ENCODE measurements around the gene JPH2.

JPH2 gene

DNA sequence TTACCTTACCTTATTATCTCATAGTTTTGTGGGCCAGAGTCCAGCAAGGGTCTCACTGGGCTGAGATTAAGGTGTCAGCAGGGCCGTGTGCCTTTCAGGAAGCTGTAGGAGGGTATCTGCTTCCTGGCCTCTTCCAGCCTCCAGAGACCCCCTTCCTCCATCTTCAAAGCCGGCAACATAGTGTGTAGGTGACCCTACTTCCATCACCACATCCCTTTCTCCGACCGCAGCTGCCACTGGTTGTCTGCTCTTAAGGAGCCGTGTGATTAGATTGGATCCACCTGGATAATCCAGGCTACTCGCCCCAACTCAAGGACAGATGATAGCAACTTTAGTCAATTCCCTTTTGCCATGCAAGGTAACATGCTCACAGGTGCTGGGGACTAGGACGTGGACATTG is 91.2 kb downstream of the JPH2 start:
- DNase-seq = no peak

DNA sequence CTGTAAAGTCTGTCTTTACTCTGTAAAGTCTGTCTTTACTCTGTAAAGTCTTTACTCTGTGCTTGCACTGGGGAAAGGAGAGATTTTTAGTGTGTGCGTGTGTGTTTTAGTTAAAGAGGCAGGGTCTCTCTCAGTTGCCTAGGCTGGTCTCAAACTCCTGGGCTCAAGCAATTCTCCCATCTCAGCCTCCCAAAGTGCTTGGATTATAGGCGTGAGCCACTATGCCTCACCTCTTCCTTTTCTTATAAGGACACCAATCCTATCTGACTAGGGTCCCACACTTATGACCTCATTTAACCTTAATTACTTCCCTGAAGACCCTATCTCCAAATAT is 93.8 kb downstream of the JPH2 start:
- no peak for DNase-seq

DNA sequence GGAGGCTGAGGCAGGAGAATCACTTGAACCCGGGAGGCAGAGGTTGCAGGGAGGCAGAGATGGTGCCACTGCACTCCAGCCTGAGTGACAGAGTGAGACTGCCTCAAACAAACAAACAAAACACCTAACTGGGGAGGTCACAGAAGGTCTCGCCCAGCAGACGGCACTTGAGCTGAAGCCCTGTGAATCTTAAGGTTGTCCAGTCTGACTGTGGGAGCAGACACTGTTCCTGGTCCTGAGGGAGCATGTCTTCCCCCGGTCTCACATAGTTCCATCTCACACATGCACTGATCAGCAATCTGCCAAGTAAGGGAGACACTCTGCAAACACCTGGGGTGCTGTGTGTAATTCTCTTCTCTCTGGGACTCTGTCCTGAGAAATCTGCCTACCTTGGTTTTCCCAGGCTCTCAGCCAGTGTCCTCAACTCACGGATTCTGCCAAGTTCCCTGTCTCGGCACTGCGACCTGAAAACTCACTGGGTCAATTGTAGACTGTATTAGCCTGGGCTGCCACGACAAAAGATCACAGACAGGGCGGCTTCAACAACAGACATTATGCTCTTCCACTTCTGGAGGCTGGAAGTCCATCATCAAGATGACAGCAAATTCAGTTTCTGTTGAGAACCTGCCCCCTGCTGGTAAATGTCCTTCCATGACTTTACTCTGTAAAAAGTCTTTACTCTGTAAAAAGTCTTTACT is 94.3 kb downstream of the JPH2 start:
- peak; percentile 48 for DNase-seq

DNA sequence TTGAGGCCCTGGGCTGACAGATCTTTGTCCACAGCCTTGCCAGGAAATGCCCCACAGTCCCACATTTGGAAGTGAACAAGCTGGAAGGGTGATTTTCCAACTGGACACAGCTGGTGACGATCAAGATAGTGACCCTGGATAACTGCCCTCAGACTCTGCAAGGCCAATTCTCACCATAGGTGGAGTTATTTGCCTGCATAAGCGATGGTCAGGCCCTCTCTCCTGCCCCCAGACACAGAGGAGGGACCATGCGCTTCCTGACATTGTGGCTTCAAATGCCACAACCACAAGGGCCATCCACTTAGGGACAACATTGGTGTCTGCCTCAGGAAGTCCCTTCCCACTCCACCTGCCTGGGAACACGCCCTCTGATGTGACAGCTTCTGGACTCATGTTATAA is 96.0 kb downstream of the JPH2 start:
- DNase-seq = no peak

DNA sequence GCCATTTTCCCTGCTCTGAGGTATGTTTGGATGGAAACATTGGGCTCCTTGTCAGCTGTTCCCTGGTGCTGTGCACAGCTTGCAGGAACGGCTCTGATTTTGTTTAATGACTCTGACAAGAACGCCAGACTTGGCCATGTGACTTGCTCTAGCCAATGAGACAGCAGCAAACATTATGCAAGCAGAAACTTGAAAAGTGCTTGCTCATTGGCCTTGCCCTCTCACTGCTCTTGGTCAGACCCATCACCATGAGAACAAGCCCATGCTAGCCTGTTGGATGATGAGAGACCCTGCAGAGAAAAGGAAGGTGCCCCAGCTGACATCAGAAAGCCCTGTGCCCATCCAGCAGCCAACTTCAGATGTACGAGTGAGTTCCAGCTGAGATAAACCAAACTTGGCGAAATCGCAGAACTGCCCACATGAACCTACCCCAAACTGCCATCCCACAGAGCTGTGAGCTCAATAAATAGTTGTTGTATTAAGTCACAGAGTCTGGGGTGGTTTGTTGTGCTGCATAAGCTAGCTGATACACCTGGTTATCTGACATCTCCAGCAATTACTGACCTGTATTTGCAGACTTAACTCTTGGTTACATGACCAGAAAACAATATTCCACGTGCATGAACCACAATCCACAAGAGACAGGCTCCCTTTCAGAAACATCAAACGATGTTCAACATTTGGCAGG is 96.9 kb downstream of the JPH2 start:
- DNase-seq = peak; percentile 54

DNA sequence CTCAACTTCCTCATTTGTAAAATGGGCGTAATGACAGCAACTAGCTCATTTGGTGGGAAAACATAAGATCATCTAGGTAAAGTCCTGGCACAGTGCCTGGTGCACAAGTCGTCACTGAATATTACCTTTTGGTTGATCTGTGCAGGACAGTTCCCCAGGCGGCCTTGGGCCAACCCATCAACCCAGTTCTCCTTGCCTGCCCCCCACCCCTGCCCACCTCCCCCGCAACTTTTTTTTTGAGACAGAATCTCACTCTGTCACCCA is 99.2 kb downstream of the JPH2 start:
- no peak for DNase-seq

DNA sequence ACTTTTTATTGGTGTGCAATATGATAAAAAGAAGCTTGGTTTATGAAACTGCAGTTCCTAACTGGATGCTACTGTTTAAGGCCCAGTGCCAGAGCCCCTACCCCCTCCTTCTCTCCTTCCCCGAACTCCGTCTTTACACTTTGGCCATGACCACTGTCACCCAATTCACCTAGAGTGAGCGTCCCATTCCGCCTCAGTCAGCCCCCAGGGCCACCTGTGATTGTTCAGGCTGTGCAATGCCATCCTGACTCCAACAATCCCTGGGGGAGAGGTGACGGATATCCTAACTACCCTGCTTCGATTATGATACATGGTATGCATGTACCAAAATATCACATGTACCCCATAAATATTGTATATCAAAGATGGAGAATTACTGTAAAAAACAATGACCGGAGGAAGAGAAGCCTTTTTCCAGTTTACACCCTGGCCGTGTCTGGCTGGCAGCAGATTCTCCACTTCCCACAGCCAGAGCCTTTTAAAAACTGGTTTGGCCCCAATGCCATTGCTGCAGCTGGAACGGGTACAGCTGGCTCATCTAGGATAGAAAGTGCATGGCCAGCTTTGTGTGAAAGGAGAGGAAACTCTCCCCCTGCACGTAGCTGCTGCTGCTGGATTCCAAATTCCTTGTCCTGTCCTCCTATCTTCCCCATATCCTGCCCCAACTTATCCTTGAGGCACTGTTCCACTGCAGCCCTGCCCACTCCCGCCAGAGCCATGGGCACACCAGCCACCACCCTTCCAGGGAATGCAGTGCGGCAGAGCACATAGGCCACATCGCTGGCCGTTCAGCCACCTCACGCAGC is 99.7 kb downstream of the JPH2 start:
- DNase-seq = no peak

DNA sequence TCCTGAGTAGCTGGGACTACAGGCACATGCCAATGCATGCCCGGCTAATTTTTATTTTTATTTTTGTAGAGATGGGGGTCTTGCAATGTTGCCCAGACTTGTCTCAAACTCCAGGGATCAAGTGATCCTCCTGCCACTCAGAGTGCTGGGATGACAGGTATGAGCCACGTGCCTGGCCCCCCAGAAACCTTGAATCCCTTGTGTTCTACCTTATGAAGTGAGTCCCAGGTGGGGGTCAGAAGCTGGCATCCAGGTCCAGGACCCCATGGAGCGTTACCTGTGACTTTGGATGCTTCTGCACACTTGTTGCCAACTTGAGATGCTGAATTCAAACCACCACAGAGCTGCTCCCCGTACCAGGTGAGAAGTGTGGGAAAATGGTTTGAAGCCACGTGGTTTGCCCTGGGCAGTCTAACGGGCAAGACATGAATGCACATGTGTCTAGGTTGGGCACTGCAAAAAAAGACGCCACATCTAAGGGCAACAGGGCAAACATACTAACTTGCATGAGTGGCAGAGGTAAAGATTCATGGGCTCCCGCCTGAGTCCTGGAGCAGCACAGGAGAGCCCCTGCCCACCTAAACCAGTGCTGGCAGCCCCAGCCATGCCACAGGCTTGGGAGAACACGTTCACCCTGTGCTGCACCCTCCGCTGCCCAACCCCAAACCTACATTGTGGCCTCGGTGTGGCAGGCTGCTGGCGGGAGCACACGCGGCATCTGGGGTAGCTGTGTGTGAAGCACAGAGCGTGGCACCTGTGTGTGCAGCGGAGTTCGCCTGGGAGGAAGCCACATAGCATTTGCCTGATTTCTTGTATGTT is 101.2 kb downstream of the JPH2 start:
- DNase-seq = no peak

DNA sequence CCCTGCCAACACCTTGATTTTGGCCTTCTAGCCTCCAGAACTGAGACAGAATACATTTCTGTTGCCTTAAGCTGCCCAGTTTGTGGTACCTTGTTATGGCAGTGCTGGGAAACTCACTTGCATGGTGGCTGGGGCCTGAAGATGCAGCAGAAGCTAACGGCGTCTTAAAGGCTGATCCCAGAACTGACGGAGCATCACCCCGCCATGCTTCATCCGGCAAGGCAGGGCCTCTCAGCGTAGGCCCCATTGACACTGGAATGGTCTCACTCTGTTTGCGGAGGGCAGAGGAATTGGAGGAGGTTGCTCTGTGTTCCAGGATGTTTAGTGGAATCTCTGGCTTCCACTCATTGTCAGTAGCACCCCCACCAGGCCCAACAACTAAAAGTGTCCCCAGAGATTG is 102.1 kb downstream of the JPH2 start:
- DNase-seq = no peak

DNA sequence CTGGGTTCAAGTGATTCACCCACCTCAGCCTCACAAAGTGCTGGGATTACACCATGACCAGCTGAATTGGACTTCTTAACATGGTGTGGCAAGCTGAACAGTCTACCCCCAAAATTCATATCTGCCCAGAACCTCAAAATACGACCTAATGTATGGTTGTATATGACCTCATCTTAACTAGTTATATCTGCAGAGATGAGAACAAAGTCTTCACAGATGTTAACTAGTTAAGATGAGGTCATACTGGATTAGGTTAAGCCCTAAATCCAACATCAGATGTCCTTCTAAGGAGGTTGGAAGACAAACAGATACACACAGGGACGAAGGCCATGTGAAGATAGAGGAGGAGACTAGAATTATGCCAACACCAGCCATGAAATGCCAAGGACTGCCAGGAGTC is 102.5 kb downstream of the JPH2 start:
- DNase-seq = no peak

DNA sequence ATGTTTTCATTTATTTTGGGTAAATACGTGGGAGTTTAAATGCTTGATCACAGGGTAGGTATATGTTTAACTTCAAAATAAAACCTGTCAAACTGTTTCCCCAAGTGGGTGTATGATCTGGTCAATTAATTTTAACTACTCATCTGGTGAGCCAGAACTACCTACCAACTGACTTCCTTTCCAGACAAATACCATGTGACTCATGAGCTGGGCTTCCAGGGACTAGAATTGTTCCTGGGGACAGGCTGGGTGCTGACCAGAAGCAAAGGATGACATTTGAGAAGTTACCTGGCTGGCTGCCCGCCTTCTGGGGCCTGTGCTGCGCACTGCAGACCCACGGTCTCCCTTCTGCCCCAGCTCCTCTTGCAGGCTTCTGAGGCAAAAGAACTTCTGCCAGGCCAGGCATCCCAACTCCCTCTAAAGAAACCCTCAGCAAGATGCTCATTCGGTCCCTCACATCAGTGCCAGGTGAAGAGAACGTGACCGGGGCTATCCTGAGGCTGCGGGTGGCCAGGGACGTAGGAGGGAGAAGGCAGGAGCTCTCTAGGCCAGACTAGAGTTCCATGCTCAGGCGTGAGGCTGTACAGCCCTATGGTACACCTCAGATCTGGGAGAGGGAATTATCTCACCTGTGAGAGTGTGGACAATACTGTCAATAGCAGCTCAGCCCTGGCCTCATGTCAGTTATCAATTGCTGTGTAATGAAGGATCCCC is 103.6 kb downstream of the JPH2 start:
- peak; percentile 49 for DNase-seq

DNA sequence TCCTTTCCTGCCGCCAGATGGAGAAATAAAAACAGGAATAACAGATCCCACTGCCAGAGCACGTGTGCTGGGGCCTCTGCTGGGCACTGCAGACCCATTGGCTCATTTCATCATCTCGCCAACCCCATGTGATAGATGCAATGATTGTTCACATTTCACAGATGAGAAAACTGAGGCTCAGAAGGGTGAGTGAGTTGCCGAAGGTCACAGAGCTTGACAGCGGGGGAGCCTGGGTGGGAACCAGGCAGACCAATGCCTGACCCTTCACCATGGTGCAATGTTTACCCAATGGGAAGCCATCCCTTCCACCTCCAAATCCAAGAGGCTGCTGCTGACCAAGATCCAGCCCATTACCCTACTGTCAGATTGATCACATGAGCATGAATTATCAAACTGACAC is 105.1 kb downstream of the JPH2 start:
- no peak for DNase-seq

DNA sequence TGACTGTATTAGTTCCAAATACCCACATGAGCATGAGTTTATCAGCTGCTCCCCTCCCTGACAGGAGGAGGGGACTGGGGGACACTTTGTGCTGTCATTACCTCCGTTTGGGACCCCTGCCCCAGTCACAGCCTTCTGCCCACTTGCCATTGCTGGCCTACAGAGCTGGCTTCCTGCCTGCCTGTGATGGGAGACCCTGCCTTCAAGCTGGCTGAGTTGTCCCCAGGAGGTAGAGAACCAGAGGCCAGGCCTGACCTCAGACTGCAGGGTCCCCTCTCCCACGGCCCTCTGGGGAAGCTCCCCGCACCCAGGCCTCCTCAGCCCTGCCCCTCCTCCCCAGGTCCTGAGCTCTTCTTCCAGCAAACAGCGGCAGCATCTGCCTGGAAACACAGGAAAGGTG is 105.5 kb downstream of the JPH2 start:
- no peak for DNase-seq

DNA sequence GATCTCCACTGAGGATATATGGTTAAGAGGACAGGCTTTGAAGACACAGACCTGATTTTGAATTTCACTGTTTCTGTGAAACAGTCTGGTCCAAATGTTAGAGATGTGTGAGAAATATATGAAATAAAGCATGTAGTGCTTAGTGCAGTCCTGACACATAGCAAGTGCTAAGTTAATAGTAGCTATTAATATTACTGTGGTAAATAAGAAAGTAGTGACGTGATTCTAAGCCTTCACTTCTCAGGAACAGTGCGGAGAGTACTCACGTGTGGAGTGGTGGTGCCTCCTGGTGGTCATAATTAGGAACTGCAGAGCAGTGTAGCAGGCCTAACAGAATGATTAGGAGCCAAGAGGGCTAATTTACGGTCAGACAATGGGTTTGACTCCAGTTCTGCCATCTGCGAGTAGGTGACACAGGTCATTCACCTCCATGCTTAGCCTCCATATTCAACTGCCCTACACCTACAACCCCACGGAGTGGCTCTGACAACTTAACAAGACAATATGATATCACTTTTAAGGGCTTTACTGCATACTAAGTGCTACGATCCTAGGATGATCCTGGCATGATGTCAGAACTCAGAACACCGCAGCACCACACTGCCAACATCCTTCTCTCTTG is 106.2 kb downstream of the JPH2 start:
- DNase-seq = peak; percentile 79

DNA sequence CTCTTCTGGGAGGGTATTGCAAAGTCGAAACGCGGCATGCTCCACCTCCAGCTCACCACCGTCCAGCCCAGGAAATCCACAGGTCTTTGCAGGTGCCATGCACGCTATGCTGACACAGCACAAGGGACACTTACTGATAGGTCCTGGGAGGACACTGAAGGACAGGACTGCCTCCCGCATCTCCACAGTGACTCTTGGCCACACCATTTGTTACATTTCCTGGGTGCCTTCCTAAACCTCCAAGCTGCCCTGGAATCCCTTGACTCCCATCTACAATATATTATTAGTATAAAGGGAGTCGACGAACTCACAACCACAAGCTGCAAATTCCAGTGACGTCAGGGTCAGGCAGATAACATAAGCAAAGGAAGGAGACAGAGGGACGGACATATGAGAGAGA is 106.9 kb downstream of the JPH2 start:
- DNase-seq = peak; percentile 7

DNA sequence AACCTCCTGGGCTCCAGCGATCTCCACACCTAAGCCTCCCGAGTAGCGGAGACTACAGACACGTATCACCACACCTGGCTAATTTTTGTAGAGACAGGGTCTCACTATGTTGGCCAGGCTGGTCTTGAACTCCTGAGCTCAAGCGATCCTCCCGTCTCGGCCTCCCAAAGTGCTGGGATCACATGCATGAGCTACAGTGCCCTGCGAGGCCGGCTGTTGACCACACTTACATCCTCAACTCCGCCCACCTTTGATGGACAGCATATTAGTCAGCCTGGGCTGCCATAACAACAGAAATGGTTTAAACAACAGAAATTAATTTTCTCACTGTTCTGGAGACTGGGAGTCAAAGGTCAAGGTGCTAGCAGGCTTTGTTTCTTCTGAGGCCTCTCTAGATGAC is 107.7 kb downstream of the JPH2 start:
- no peak for DNase-seq

DNA sequence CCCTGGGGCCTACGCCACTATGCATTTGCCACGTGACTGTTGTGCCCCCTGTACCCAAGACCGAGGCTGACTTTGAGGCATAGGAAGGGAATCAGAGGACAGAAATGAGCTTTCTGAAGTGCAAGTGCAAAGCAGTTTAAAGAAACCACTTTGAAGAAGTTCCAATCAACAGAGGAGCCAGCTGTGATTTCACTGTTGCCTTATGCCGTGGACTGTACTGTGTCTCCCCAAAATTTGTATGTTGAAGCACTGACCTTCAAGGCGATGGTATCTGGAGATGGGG is 111.1 kb downstream of the JPH2 start:
- no peak for DNase-seq

DNA sequence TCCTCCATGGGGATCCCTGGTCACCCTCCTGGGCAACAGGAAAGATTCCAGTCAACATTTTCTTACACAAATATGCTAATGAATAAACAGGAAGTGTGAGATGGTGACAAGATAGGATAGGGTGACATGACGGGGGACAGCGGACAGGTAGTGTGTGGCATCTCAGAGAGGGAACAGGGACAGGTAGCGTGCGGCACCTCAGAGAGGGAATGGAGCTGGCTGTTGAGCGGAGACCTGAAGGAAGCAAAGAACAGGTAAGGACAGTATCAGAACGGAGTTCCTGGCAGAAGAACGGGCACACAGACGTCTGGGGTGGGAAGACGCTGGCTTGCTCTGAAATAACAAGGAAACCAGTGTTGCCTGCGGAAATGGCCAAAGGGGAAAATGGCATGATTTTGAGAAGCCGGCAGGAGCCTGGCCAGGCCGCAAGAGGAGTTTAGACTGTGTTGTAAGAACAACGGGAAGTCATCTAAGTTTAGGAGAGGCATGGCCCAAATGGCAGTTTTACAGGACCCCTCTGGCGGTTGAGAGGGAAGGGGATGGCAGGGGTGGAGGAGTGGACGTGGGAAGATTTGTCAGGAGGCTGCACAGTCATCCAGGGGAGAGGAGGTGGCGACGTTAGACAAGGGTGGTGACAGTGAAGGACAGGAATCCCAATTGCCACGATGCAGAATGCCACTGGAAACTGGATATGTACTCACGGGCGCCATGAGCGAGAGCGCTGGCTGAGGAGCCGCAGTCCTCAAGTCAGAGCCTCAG is 111.6 kb downstream of the JPH2 start:
- DNase-seq = no peak

DNA sequence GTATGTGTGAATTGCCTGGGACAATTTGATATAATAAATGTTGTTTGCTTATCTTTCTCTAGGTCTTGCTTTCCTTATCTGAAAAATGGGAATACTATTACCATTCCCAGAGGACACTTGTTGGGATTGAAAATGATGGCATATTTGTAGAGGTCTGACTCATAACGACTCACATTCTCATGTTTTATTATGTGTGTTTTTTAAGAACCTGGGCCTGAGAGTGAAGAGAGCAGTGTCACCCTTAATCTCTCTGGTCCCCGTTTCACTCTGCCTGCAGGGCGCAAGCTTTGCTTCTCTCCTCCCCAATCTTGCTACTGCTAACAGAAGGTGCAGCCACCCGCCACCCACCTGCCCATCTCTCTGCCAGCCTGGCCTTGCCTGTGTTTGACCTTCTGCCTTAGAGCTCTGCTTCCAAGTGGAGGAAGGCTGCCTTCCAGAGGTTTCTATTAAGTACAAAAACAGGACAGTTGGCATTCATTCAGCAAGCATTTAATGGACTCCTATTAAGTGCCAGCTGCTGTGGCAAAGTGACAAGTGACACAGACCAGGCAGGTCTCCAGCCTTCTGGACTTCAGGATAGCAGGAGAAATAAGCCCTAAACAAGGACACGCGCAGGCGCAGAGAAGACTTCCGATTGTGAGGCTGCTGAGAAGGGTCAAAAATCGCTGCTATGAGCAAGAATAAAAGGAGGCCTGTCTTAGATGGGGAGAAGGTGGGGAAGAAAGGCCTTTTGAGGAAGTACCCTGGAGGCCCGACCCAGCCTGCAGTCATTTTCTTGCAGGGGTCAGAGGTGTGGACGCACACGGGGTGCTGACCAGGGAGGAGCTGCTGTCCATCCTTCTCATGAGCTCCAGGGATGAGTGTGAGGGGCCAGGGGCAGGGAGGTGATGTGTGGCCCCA is 112.5 kb downstream of the JPH2 start:
- peak; percentile 72 for DNase-seq

DNA sequence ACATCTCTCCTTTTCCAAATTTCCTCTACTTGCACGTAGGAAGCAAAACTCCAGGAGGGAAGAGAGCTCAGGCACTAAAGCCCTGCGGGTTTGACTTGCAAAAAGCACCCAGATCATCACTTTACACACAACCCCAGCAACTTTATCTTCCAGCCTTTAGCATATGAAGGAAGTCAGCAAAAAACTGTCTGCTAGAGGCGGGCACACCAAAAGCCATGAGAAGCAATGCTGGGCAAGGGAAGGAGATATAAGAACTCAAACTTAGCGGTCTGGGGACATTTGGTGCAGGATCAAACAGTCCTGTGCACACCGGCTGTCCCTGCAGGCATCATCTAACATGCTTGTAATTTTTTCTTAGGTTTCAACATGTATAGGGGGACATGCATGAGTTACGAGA is 113.3 kb downstream of the JPH2 start:
- no peak for DNase-seq

Data from fibroblast of skin of scalp (primary cell).